Retinal pigment epithelial cell (primary cell): ENCODE measurements around the gene PRKAG3.

ENCODE experiments used
- DNase-seq: peaks from one replicate; pipeline ENCODE4 v3.0.0-alpha.2; 2010; ENCODE audit warnings: low read depth
- H3K4me3 ChIP-seq: 2 replicates; pipeline ENCODE4 v1.5.1; 2011; ENCODE audit warnings: mild to moderate bottlenecking, low read length, control low read depth, moderate library complexity
- TF ChIP-seq, protein P1 (sequence below): conservative IDR thresholded peaks from 2 replicates; pipeline ENCODE4 v1.5.1; 2011; ENCODE audit warnings: low read depth, low read length, control low read depth, inconsistent platforms

Gene PRKAG3

GRCh38 chr2:218831378-218831990, at the start of gene PRKAG3:
Gene PRKAG3 (minus strand): TSS chr2:218831803.
- H3K4me3 ChIP-seq, result no peak within 1 kb of the TSS

GRCh38 chr2:218880859-218881594, 49.4 kb upstream of the PRKAG3 start:
- TF ChIP-seq, protein P1, sequence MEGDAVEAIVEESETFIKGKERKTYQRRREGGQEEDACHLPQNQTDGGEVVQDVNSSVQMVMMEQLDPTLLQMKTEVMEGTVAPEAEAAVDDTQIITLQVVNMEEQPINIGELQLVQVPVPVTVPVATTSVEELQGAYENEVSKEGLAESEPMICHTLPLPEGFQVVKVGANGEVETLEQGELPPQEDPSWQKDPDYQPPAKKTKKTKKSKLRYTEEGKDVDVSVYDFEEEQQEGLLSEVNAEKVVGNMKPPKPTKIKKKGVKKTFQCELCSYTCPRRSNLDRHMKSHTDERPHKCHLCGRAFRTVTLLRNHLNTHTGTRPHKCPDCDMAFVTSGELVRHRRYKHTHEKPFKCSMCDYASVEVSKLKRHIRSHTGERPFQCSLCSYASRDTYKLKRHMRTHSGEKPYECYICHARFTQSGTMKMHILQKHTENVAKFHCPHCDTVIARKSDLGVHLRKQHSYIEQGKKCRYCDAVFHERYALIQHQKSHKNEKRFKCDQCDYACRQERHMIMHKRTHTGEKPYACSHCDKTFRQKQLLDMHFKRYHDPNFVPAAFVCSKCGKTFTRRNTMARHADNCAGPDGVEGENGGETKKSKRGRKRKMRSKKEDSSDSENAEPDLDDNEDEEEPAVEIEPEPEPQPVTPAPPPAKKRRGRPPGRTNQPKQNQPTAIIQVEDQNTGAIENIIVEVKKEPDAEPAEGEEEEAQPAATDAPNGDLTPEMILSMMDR, result no peak
- DNase-seq, result no peak
- no peak overlapping the region for H3K4me3 ChIP-seq

More at GRCh38 chr2:218831378-218831990, at the start of gene PRKAG3:
- no peak for DNase-seq
- TF ChIP-seq, protein P1, result no peak

DNA sequence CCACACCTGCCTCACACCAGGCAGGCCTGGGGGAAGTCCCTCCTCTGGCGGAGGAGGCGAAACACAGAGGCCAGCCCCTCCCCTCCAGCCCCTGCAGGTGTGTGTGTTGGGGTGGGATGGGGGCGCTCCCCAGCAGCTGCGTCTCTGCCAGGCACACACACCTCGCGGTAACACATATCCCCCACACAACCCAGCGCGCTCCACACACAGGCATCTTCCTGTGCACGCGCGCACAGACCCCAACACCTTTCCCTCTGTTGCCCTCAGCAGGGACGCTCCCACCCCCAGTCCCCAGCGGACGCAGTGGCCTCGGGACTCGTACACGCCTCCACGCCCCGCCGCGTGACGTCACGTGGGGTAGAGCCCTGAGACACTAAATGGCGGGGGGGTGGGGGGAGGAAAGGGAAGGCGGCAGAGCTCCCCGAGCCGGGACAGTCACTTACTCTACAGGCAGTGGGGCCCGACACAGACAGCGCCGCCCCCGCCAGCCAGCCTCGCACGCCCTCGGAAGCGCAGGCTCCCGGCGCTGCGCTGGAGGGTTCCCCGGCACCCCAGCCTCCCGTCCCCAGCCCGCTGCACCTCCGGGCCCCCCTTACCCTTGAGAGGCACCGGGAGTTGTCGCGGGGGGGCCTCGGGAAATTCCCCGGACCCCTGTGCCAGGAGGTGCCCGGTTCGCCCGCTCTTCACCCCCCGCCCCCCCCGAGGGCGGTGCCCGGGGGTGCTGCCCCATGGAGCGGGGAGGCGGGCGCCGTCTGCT, 48.7 kb upstream of the PRKAG3 start, which contains the start of gene WNT10A:
TSS of gene WNT10A (plus strand) at position 751 of the 757 bp plus-strand sequence. CDS start 144 bp downstream, outside the sequence.
- DNase-seq, result no peak
- TF ChIP-seq, protein P1, result no peak
- no peak within 1 kb of the TSS for H3K4me3 ChIP-seq

- TF ChIP-seq, protein P1, result no peak
- no peak overlapping the region for H3K4me3 ChIP-seq
- no peak for DNase-seq
Observed at GRCh38 chr2:218879776-218880101, 48.1 kb upstream of the PRKAG3 start.

DNA sequence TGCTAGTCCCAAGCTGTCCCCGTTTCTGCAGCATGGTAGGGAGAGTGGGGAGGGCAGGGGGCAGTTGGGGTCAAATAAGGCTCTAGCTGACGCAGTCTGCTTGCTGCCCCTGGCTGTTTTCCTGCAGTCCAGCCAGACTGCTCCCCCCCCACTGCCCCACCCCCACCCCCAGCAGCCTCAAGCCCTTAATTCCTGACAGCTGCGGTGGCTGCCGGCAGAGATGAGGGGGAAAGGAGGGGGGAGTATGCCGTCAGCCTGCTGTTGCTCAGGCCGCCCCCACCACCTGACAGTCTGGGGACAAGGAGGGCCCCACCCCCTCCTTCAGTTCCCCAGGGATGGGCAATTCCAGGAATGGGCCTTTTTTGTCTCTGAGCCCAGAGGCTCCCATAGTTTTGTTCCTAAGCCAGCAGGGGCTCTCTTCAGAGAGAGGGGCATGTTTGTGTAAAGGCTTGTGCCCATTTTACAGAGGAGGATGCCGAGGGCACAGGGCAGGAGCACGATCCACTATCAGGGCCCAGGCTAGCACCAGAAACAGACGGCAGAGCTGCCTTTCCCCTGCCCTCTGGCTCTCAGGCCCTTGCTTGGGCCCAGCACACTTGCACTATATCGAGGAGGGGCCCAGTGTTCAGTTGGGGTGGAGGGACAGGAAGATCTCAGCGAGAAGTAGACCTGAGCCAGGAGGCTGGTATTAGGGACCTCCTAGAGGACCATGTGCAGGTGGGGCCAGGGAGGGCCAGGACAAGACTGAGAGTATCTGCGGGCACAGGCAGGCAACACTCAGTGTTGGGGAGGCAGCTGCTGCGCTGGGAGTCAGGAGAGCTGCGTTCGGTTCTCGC, 47.5 kb upstream of the PRKAG3 start:
- TF ChIP-seq, protein P1, result no peak
- H3K4me3 ChIP-seq, result no peak overlapping the region
- no peak for DNase-seq

GRCh38 chr2:218878486-218878885, 46.9 kb upstream of the PRKAG3 start:
- no peak for DNase-seq
- TF ChIP-seq, protein P1, result no peak
- no peak overlapping the region for H3K4me3 ChIP-seq
